GM19023 (cell line): Measurements from ENCODE around the gene GADD45A.

Experiments
- ATAC-seq: cut with Tn5 transposase; IDR thresholded peaks from one replicate; pipeline ENCODE4 v1.9.1; 2021; ENCODE audit warnings: mild to moderate bottlenecking, moderate library complexity; ENCODE audit not compliant: unreplicated experiment

GADD45A gene

DNA sequence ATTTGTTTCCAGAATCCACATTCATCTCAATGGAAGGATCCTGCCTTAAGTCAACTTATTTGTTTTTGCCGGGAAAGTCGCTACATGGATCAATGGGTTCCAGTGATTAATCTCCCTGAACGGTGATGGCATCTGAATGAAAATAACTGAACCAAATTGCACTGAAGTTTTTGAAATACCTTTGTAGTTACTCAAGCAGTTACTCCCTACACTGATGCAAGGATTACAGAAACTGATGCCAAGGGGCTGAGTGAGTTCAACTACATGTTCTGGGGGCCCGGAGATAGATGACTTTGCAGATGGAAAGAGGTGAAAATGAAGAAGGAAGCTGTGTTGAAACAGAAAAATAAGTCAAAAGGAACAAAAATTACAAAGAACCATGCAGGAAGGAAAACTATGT is 2.6 kb downstream of the GADD45A start:
- no peak for ATAC-seq

GRCh38 chr1:67688526-67689219 is 3.7 kb downstream of the GADD45A start:
- no peak for ATAC-seq

DNA sequence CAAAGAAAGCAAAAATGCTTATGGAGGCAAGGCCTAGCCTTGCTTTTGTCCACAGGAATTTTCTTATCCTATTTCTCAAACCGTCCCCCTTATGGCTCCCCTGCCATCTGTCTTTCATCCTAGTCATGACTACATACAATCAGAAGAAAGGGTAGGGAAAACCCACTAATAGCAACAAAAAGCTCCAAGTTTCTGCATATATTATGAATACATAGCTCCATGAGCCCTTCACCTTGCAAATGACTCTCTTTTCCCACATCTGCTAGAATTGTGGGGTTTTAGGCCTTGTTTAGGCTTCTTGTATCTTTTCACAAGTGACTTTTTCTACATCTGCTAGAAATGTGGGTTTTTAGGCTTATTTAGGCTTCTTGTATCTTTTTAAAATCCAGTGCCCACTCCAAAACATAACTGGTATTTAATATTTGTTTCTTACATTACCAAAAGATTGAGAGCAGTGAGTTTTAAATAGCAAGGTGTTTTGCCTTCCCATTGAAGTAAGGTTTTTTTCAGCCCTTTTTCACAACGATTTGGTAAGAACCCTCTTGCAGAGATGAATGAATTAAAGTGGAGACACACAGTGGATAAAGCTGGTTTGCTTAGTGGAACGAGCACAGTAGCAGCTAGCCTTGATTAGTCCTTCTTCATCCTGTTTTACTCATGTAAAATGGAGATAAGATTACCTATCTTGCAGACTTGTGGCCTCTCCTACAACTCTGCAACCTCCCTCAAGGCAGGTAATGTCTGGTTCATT is 4.4 kb downstream of the GADD45A start:
- no peak for ATAC-seq

DNA sequence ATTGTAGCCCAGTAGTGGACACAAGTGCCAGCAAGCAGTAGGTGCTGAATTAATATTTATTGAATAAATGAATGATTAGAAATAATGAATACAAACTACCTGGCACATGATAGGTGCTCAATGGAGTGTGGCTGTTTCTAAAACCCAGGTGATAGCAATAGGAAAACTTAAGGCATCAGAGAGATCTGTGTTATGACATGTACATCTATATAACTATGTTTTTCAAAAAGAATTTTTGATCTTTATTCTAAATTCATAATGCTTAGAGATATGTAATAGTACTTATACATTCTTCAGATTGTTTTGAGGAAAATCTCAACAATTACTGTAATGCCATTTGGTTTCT is 5.0 kb downstream of the GADD45A start:
- ATAC-seq, result no peak

- no peak for ATAC-seq
Measured at GRCh38 chr1:67690411-67690810, 5.4 kb downstream of the GADD45A start.

GRCh38 chr1:67691712-67692111 is 6.7 kb downstream of the GADD45A start:
- ATAC-seq, result no peak

- no peak for ATAC-seq
Measured at GRCh38 chr1:67695963-67696362, 11.0 kb downstream of the GADD45A start.

GRCh38 chr1:67696708-67697107 is 11.7 kb downstream of the GADD45A start:
- ATAC-seq, result no peak

DNA sequence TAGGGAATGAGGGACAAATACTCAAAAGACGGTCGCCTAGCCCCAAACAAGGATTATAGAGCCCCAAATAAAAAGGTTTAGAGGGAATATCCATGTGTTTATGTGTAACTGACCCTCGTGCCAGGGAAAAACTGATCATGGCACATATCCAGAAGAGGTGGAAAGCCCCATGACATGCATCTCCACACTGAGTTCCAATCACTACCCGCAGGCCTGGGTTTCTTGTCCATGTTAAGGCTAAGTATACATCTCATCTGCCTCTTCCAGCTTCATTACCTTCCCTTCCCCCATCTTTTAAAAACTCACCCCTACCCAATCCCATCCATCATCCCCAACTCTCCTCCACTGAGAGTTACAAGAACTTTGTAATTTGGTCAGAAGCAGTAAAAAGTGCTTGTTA is 15.2 kb downstream of the GADD45A start:
- no peak for ATAC-seq

DNA sequence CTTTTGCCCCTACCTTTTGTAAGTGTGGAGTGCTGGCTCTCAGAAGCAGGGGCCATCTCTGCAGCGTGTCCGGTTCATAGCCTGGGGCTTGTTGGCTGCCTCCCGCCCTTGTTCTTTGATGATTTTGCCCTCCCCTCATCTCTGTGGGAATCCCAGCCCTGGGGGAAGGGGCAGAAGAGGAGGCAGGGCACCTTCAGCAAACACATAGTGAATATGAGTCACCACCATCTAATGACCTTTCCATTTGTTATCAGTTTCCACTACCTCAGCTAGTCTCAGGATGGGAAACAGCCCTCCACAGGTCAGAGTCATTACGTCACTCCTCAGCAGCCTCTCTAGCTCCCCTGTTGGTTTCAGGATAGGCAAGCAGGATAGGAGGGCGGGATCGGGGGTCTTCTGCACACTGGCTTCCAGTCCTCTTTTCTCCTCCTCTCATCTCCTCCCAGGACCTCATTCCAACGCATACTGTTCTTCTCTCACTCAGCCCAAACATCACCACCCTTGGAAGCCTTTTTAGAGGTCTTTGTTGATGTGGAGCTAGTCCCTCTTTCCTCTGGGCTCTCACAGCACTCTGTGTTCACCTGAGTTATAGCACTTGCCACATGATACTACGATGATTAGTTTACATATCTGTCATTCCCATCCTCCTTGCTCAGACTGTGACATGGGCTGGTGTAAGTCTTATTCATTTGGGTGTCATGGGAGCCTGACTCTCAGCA is 15.8 kb downstream of the GADD45A start:
- ATAC-seq, result no peak

DNA sequence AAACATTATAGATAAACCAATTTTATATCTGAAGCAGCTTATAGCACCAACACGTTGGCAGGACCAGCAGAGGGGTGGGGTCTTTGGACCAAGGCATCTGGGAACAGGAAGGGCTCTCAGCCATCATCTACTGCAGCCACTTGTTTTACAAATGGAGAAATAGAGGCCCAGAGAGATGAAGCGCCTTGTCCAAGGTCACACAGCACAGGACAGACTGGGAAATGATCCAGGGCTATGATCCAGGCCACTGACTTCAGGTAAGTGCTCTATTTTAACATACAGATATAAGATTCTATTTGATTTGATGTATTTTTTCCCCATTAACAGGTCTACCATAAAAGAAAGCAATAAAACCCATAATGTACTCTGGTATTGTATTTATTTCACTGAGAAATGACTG is 16.9 kb downstream of the GADD45A start:
- ATAC-seq, result no peak

- ATAC-seq, result no peak
Measured at GRCh38 chr1:67704351-67704750, 19.4 kb downstream of the GADD45A start.

- no peak for ATAC-seq
Measured at GRCh38 chr1:67705735-67706453, 20.9 kb downstream of the GADD45A start.

- no peak for ATAC-seq
Measured at GRCh38 chr1:67708606-67709005, 23.6 kb downstream of the GADD45A start.

DNA sequence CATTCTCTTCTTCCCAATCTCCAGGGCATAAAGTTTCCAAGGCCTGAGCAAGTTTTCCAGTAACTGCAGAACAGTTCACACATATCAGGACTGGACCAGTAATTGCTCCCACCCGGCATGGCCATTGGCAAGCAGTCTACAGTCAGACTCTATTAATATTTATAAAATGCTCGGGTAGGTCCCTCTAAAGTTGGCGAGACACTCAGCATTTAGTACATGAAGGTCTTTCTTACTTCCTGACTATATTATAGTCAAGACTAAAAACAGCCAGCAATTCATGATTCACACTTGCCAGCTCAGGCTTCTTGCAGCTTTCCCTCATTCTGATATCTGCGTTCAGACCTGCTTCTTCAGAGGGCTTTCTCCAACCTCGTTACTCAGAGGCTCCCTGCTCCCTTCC is 25.4 kb downstream of the GADD45A start:
- no peak for ATAC-seq

- ATAC-seq, result no peak
Measured at GRCh38 chr1:67711158-67711854, 26.3 kb downstream of the GADD45A start.

DNA sequence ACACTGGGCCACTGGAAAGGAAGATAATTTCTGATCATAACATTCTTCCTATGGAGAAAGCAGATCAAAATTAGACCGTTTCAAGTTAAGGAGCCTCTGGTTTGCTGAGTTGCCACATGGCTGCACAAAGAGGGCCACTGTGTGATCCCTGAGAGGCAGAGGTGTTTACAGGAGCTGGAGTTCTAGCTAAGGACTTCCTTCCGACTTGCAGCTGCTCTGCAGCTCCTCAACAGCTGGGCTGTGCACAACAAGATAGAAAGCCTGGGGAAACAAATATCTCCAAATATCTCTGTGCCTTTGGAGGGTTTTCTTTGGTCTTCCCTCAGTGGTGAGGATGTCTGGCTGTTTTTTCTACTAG is 26.8 kb downstream of the GADD45A start:
- ATAC-seq, result no peak

- no peak for ATAC-seq
Measured at GRCh38 chr1:67713057-67713846, 28.3 kb downstream of the GADD45A start.

DNA sequence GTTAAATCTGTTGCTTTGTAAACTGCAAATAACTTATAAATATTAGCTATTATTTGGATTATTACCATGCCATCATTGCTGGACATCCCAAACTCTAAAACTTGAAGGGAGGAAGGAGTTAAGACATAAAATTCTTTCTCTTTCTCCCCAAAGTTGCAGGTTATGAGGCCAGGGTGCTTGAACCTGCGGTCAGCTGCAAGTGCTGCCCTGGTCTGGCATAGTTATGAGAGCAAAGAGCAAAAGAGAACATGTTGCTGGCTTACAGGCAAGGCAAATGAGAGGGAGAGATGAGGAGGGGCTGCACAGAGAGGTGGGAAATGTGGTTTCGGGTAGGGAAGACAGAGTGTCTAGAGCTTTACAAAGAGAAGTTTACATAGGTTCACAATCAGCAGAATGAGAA is 30.8 kb downstream of the GADD45A start:
- ATAC-seq, result no peak

GRCh38 chr1:67716800-67717199 is 31.8 kb downstream of the GADD45A start:
- no peak for ATAC-seq
